Subcutaneous adipose tissue (tissue), 4 donors: Measurements from ENCODE around the gene TMEM212. TPM values are rescaled to one million over a fixed set of nuclear protein-coding genes. Genes with fewer than 3 reads are reported as not detected.

Experiments used
- total RNA-seq, 4 donors: library from RNA; depleted of rRNA; stranded (reverse); fragments of >200 nt; gene quantifications; one replicate each; pipeline ENCODE4 v1.1.0, GENCODE V29; 2016
- TF ChIP-seq, protein P1 (sequence below): fragments of 450-650 bp; IDR thresholded peaks from one replicate; pipeline ENCODE4 v1.5.1; 2016; ENCODE audit warnings: low read depth, mild to moderate bottlenecking, control low read depth, antibody characterized with exemption, moderate library complexity

The TMEM212 gene
- total RNA-seq, 4 donors from 2014 or later = 0.17 TPM; not detected in 3

DNA sequence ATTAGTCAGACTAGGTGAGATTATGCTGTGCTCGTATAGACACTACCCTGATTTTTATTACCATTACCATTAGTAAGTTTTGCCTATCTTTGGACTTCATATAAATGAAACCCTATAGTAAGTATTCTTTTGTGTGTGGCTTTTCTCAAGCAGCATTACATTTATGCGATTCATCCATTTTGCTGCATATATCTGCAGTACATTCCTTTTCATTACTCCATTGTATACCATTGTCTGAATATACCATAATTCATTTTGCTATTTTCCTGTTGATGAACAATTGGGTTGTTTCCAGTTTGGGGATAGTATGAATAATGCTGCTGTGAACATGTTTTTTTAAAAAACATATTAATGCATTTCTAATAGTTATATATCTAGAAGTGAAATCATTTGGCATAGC is 45.3 kb downstream of the TMEM212 start:
- TF ChIP-seq, protein P1, sequence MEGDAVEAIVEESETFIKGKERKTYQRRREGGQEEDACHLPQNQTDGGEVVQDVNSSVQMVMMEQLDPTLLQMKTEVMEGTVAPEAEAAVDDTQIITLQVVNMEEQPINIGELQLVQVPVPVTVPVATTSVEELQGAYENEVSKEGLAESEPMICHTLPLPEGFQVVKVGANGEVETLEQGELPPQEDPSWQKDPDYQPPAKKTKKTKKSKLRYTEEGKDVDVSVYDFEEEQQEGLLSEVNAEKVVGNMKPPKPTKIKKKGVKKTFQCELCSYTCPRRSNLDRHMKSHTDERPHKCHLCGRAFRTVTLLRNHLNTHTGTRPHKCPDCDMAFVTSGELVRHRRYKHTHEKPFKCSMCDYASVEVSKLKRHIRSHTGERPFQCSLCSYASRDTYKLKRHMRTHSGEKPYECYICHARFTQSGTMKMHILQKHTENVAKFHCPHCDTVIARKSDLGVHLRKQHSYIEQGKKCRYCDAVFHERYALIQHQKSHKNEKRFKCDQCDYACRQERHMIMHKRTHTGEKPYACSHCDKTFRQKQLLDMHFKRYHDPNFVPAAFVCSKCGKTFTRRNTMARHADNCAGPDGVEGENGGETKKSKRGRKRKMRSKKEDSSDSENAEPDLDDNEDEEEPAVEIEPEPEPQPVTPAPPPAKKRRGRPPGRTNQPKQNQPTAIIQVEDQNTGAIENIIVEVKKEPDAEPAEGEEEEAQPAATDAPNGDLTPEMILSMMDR = no peak

DNA sequence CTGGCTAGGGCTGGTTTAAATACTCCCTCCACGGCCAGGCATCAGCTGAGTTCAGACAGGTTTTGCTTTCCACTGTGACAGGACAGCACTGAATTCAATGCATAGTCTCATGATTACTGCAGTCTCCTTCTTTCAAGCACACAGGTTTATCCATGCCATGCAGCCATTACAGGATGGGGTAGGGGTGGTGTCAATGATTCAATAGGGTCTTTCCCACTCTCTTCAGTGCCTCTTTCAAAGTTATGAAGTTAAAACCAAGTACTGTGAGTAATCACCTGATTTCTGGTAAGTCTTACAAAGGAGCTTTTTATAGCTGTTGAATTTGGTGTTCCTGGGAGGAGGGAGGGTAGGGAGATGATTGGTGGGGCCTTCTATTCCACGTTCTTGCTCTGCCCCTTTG is 47.2 kb downstream of the TMEM212 start:
- TF ChIP-seq, protein P1 = no peak

DNA sequence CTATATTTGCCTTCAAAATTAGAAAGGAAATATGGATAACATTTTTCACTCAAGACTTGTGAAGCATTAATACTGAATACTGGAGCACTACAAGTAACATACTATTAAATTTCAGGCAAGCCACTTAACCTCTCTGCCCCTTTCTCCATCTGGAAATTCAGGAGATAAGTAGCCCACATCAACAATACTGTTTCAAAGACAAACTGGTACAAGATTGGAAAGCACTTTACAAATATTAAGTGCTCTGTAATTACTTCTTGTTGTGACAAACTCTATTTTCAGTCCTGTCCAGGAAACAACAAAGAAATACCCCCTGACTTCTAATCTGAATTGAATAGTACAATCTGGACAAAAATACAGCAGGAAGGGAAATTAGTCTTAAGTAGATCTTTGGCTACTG is 49.3 kb downstream of the TMEM212 start:
- TF ChIP-seq, protein P1 = no peak

DNA sequence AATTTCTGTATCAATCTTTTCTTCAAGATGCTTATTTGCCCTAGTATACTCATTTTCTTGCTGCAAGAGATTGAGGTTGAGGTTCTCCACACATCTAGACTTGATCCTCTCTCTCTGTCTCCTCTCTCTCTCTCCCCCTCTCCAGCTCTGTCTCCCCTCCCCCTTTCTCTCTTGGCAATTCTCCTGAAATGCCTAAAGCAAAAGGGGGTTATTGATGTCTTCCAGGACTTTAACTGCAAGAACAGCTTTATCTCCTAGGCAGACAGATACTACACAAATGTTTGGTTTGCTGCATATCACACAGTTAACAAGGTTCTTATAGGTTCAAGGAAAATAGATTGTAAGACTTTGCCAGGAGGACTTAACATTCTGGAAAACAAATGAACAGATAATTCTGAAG is 52.1 kb downstream of the TMEM212 start:
- TF ChIP-seq, protein P1 = no peak

DNA sequence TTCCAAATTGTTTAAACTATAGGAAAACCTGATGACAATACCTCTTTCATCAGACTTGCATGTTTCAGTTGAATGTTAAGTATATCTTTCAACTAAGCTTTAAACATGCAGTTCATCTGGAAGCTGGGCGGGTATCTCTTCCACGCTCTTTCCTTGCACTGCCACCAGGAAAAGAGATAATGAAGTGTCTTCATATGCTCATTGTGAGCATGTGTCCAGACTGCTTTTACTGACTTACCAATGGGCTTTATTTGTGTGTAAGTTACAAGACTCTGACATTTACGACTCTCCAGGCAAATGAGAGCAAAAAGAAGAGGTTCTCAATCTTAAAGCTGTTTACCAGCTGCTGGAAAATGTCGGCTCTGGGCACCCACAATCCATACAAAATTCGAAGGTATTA is 52.8 kb downstream of the TMEM212 start:
- TF ChIP-seq, protein P1 = no peak

DNA sequence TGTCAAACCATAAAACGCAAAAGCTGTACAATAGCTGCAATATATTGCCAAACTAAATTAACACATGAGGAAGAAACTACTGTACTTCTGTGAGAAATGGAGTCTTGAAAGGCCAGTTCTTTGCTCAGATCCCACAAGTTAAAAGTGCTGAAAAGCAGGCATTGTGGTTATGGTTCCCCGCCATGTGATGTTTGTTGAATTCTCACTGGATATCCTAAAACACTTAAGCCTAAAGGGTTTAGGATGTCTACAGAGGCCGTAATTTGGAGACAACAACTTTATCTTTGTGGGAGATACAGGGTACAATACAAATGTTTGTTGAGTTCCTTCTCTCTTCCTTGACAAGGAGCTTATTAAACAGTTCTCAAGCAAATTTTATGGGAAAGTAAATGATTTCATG is 53.2 kb downstream of the TMEM212 start:
- TF ChIP-seq, protein P1 = no peak

DNA sequence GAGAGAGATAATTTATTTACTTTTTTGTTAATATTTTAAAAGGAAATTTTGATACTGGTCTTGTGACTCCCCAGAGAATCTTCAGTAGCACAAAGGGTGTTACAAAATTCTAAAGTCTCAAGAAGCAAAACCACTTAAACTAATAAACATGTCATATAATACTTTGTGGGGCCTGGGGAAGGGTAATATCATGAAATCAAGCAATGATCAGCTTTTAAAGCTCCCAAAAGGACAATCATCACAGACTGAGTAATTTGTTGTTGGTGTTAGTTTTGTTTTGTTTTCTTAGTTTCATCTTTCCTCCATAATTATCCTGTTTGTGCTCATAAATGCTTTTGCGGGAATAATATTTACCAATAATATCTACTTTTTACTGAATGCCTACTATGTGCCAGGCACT is 55.0 kb downstream of the TMEM212 start:
- TF ChIP-seq, protein P1 = no peak
